HG03280 (cell line): ENCODE results near the gene GABBR1.

Experiments
- ATAC-seq: cut with Tn5 transposase; IDR thresholded peaks from one replicate; pipeline ENCODE4 v1.9.1; 2021; ENCODE audit warnings: mild to moderate bottlenecking, moderate library complexity; ENCODE audit not compliant: unreplicated experiment

GABBR1 gene

GRCh38 chr6:29655658-29656057, 22.7 kb upstream of the GABBR1 start:
- ATAC-seq, result no peak

- no peak for ATAC-seq
Observed at GRCh38 chr6:29653452-29654038, 20.6 kb upstream of the GABBR1 start.

GRCh38 chr6:29652198-29652584, 19.2 kb upstream of the GABBR1 start:
- no peak for ATAC-seq

GRCh38 chr6:29651413-29652197, 18.6 kb upstream of the GABBR1 start:
- no peak for ATAC-seq

- ATAC-seq, result peak; percentile 95
Observed at GRCh38 chr6:29649701-29650673, 17.0 kb upstream of the GABBR1 start.

- ATAC-seq, result no peak
Observed at GRCh38 chr6:29647927-29648642, 15.1 kb upstream of the GABBR1 start.

- ATAC-seq, result no peak
Observed at GRCh38 chr6:29641430-29642148, 8.6 kb upstream of the GABBR1 start.

GRCh38 chr6:29637247-29637646, 4.3 kb upstream of the GABBR1 start:
- ATAC-seq, result no peak

- ATAC-seq, result no peak
Observed at GRCh38 chr6:29633534-29633905, 537 bp upstream of the GABBR1 start.

GRCh38 chr6:29631860-29632731, 887 bp downstream of the GABBR1 start:
- ATAC-seq, result peak; percentile 27

- no peak for ATAC-seq
Observed at GRCh38 chr6:29631209-29631810, 1.7 kb downstream of the GABBR1 start.

GRCh38 chr6:29630315-29630714, 2.7 kb downstream of the GABBR1 start:
- ATAC-seq, result no peak

GRCh38 chr6:29629571-29629970, 3.4 kb downstream of the GABBR1 start:
- ATAC-seq, result no peak

- no peak for ATAC-seq
Observed at GRCh38 chr6:29628419-29629281, 4.3 kb downstream of the GABBR1 start.

GRCh38 chr6:29627755-29628418, 5.1 kb downstream of the GABBR1 start:
- ATAC-seq, result no peak

- ATAC-seq, result no peak
Observed at GRCh38 chr6:29626948-29627754, 5.8 kb downstream of the GABBR1 start.
